K562 (cell line): ENCODE results near the gene NUP133. TPM values are rescaled to one million over a fixed set of nuclear protein-coding genes. Genes with fewer than 3 reads are reported as not detected.

Experiments
- CEBPB ChIP-seq: fragments of 450-650 bp; IDR thresholded peaks from 2 replicates; pipeline ENCODE4 v1.6.1; 2016; ENCODE audit warnings: missing genetic modification characterization, missing compliant biosample characterization
- DMBX1 ChIP-seq: fragments of 250-450 bp; sonication (Bioruptor Pico); IDR thresholded peaks from 2 replicates; pipeline ENCODE4 v1.8.0; 2022; ENCODE audit warnings: inconsistent platforms, mild to moderate bottlenecking, moderate library complexity, borderline replicate concordance
- ETV5 ChIP-seq: sonication (generic); formaldehyde crosslinking; IDR thresholded peaks from 2 replicates; pipeline ENCODE4 v1.4.0; 2020; ENCODE audit warnings: low read depth, mild to moderate bottlenecking, missing genetic modification reagents
- GTF2B ChIP-seq: IDR thresholded peaks from 2 replicates; pipeline ENCODE4 v1.6.1; 2011; ENCODE audit not compliant: insufficient read length; ENCODE audit errors: extremely low read depth
- HNRNPLL ChIP-seq: fragments of 200-400 bp; formaldehyde crosslinking; IDR thresholded peaks from 2 replicates; pipeline ENCODE4 v1.6.1; 2017; ENCODE audit warnings: low read length, low read depth, mild to moderate bottlenecking; ENCODE audit not compliant: poor library complexity, severe bottlenecking
- JUNB ChIP-seq: fragments of 450-650 bp; formaldehyde crosslinking; conservative IDR thresholded peaks from 2 replicates; pipeline ENCODE4 v1.4.0; 2020; ENCODE audit warnings: mild to moderate bottlenecking
- KDM1A ChIP-seq, 2 experiments: fragments of 450-650 bp; IDR thresholded peaks; 2 replicates each; pipeline ENCODE4 v1.6.1; 2016; ENCODE audit warnings: mild to moderate bottlenecking in 2 of 2
- NCOA6 ChIP-seq: fragments of 450-650 bp; IDR thresholded peaks from 2 replicates; pipeline ENCODE4 v1.6.1; 2017; ENCODE audit warnings: mild to moderate bottlenecking
- NFATC3 ChIP-seq: fragments of 450-650 bp; IDR thresholded peaks from 2 replicates; pipeline ENCODE4 v1.6.1; 2017; ENCODE audit warnings: mild to moderate bottlenecking
- SFPQ ChIP-seq: fragments of 200-400 bp; formaldehyde crosslinking; IDR thresholded peaks from 2 replicates; pipeline ENCODE4 v1.6.1; 2017; ENCODE audit warnings: mild to moderate bottlenecking, low read depth, low read length, moderate library complexity
- SIN3A ChIP-seq, 2 experiments: fragments of 150-350 bp in 1 of 2; IDR thresholded peaks; 2 replicates each; pipeline ENCODE4 v1.6.1; 2011 to 2016; ENCODE audit warnings: borderline replicate concordance in 2 of 2, low read depth in 2 of 2, low read length in 2 of 2, mild to moderate bottlenecking in 2 of 2, moderate library complexity in 2 of 2; ENCODE audit not compliant: control insufficient read depth in 1 of 2
- TCFL5 ChIP-seq: fragments of 250-450 bp; sonication (Bioruptor Pico); conservative IDR thresholded peaks from 2 replicates; pipeline ENCODE4 v1.6.1; 2021; ENCODE audit warnings: mild to moderate bottlenecking, moderate library complexity, matching md5 sums
- ZKSCAN8 ChIP-seq: fragments of 200-800 bp; sonication (Bioruptor generic); IDR thresholded peaks from 2 replicates; pipeline ENCODE4 v1.6.1; 2016; ENCODE audit warnings: missing genetic modification characterization, missing compliant biosample characterization
- ZNF146 ChIP-seq: IDR thresholded peaks from one replicate; pipeline ENCODE4 v1.6.1; 2018; ENCODE audit warnings: missing compliant biosample characterization; ENCODE audit not compliant: unreplicated experiment
- ZNF274 ChIP-seq: IDR thresholded peaks from 2 replicates; pipeline ENCODE4 v1.6.1; 2011; ENCODE audit warnings: low read depth, mild to moderate bottlenecking, low read length, moderate library complexity, borderline replicate concordance
- ZNF511 ChIP-seq: sonication (generic); formaldehyde crosslinking; IDR thresholded peaks from 2 replicates; pipeline ENCODE4 v1.8.0; 2022; ENCODE audit warnings: mild to moderate bottlenecking, missing genetic modification reagents
- ZNF644 ChIP-seq: fragments of 200-800 bp; sonication (Bioruptor generic); IDR thresholded peaks from 2 replicates; pipeline ENCODE4 v1.6.1; 2016; ENCODE audit warnings: low read depth, missing genetic modification characterization, missing compliant biosample characterization
- polyA plus RNA-seq, 8 experiments: library from polyadenylated mRNA; depleted of rRNA in 4 of 8; stranded (reverse) in 5 of 8; unstranded in 3 of 8; fragments of >200 nt; fragmentation: Nextera tagmentation in 2 of 8; fragmentation: Illumina TruSeq in 1 of 8; extraction: Ambion mirVana in 2 of 8; extraction: Trizol in 1 of 8; gene quantifications; 2 replicates each; pipeline versions ENCODE4 v1.2.1 to v1.2.3, GENCODE V29; 2011 to 2014; ENCODE audit warnings: inconsistent platforms in 1 of 8, missing spikeins in 1 of 8
- total RNA-seq, 7 experiments: library from RNA; depleted of rRNA in 6 of 7; stranded (reverse); fragments of >200 nt in 6 of 7; fragmentation: Illumina TruSeq in 2 of 7; extraction: Trizol in 2 of 7; gene quantifications; 2 replicates each; pipeline versions ENCODE4 v1.2.1 to v1.2.3, GENCODE V29; 2011 to 2021; ENCODE audit warnings: low replicate concordance in 1 of 7

Gene NUP133
- total and polyA plus RNA-seq, 9 of the 15 experiments (the other 6 are each of a cell fraction or from before 2014, with no cell fraction given): 21.7 to 85.1 (median 61.3) TPM

DNA sequence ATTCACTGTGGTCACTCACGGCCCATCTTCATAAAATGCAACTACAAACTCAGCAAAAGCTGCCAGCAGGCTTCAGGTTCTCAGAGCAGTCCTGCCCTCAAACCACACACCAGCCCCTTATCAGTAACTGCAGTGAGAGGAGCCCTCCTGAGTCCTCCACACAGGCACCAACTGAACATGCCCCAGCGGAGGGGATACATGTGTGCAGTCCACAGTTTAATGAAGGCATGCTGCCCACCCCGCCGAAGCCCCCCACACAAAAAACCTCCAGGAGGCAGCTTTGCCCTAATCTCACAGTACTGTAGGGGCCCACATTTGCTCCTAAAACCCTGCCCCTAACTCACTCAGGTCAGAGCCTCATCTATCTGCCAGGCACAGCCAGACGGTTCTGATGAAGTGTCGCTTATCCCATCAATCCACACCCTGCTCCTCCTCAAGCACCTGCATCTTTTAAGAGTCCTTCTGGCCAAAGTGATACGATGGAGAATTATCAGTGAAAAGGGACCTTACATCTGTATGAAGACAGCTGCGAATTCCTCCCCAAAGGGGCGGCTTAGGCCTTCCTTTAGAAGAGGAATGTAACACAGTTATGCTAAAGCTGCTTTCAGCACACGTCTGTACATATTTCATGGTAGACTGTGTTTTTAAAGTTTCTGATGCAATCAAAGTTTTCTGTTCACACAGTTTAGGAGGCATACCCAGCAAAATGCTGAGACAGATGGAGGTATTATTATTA lies 46.9 kb upstream of the NUP133 start (continued):
- TF ChIP-seq SFPQ (no peak), DMBX1 (peak; percentile 98), HNRNPLL (no peak), ZNF511 (CRISPR knock-in tag) (peak; percentile 81), KDM1A (IDR thresholded peaks at IDR 0.05) (peak; percentile 98 to 99), SIN3A (IDR thresholded peaks at IDR 0.05; ENCODE audit: borderline replicate concordance in 2 of 2, control insufficient read depth in 1 of 2, low read depth in 2 of 2, low read length in 2 of 2) (peak in 1 of 2 experiments; percentile 81; a peak in 1 of 4 replicates), GTF2B (no peak), JUNB (no peak), NCOA6 (no peak), ETV5 (CRISPR knock-in tag) (peak; percentile 82), ZNF146 (no peak), ZNF274 (peak; percentile 93), NFATC3 (peak; percentile 87), CEBPB (tag) (peak; percentile 77), ZNF644 (peak; percentile 87; the same call in 1 of the 2 replicates), ZKSCAN8 (CRISPR knock-in tag) (peak; percentile 92), TCFL5 (CRISPR knock-in tag) (no peak)
